Measurements from ENCODE around the gene CIAO3.

CIAO3 gene

GRCh38 chr16:764184-764750 lies 23.5 kb upstream of the CIAO3 start:
- no peak for TF ChIP-seq CTCF (IDR thresholded peaks at IDR 0.05; ENCODE audit: low read depth, low read length)
- H3K4me3 ChIP-seq (replicated peaks in 1 of 2; ENCODE audit: low read depth in 2 of 2, low read length in 2 of 2) = no peak overlapping the region
- no peak for DNase-seq (ENCODE audit: low read depth in 2 of 2)

GRCh38 chr16:763369-764183 lies 22.8 kb upstream of the CIAO3 start:
- no peak for DNase-seq (ENCODE audit: low read depth in 2 of 2)
- no peak for TF ChIP-seq CTCF (IDR thresholded peaks at IDR 0.05; ENCODE audit: low read depth, low read length)

GRCh38 chr16:762595-763268 lies 21.9 kb upstream of the CIAO3 start:
- no peak for DNase-seq (ENCODE audit: low read depth in 2 of 2)
- H3K4me3 ChIP-seq (replicated peaks in 1 of 2; ENCODE audit: low read depth in 2 of 2, low read length in 2 of 2) = no peak overlapping the region
- no peak for TF ChIP-seq CTCF (IDR thresholded peaks at IDR 0.05; ENCODE audit: low read depth, low read length)

More at GRCh38 chr16:763369-764183, 22.8 kb upstream of the CIAO3 start:
- no peak overlapping the region for H3K4me3 ChIP-seq (replicated peaks in 1 of 2; ENCODE audit: low read depth in 2 of 2, low read length in 2 of 2)

GRCh38 chr16:761625-762513 lies 21.1 kb upstream of the CIAO3 start:
- no peak overlapping the region for H3K4me3 ChIP-seq (replicated peaks in 1 of 2; ENCODE audit: low read depth in 2 of 2, low read length in 2 of 2)
- no peak for TF ChIP-seq CTCF (IDR thresholded peaks at IDR 0.05; ENCODE audit: low read depth, low read length)
- no peak for DNase-seq (ENCODE audit: low read depth in 2 of 2)

GRCh38 chr16:760545-761343 lies 19.9 kb upstream of the CIAO3 start, which contains the start of gene MSLN:
Gene MSLN (plus strand): TSS chr16:760734. CDS start chr16:762681, 1,947 bp downstream.
- H3K4me3 ChIP-seq (replicated peaks in 1 of 2; ENCODE audit: low read depth in 2 of 2, low read length in 2 of 2) = no peak within 1 kb of the TSS
- no peak for TF ChIP-seq CTCF (IDR thresholded peaks at IDR 0.05; ENCODE audit: low read depth, low read length)
- DNase-seq (ENCODE audit: low read depth in 2 of 2) = peak in 1 of 2 donors; percentile 22
